NCI-H2196 treated with DMSO at 0.1 percent for 48 hours (cell line): ENCODE results near the gene GLIS1.

Experiments
- DNase-seq: peaks from one replicate; lab custom pipeline; 2025; ENCODE audit not compliant: unreplicated experiment; lab: John Stamatoyannopoulos, UW

The GLIS1 gene

GRCh38 chr1:53583021-53583867 is 155.7 kb downstream of the GLIS1 start:
- DNase-seq: no peak

GRCh38 chr1:53582211-53583020 is 156.5 kb downstream of the GLIS1 start:
- DNase-seq: no peak

- no peak for DNase-seq
Observed at GRCh38 chr1:53581476-53581875, 157.5 kb downstream of the GLIS1 start.

- DNase-seq: no peak
Observed at GRCh38 chr1:53580739-53581475, 158.1 kb downstream of the GLIS1 start.

GRCh38 chr1:53580009-53580400 is 159.0 kb downstream of the GLIS1 start:
- DNase-seq: no peak

GRCh38 chr1:53579221-53580008 is 159.5 kb downstream of the GLIS1 start:
- DNase-seq: no peak

GRCh38 chr1:53578358-53578757 is 160.6 kb downstream of the GLIS1 start:
- no peak for DNase-seq

GRCh38 chr1:53577761-53578100 is 161.2 kb downstream of the GLIS1 start:
- no peak for DNase-seq

GRCh38 chr1:53576866-53577760 is 161.9 kb downstream of the GLIS1 start:
- no peak for DNase-seq

GRCh38 chr1:53576381-53576801 is 162.6 kb downstream of the GLIS1 start:
- DNase-seq: no peak

- no peak for DNase-seq
Observed at GRCh38 chr1:53575955-53576320, 163.0 kb downstream of the GLIS1 start.

GRCh38 chr1:53575141-53575954 is 163.6 kb downstream of the GLIS1 start:
- DNase-seq: no peak

- DNase-seq: no peak
Observed at GRCh38 chr1:53574621-53575020, 164.3 kb downstream of the GLIS1 start.

GRCh38 chr1:53573931-53574330 is 165.0 kb downstream of the GLIS1 start:
- no peak for DNase-seq

GRCh38 chr1:53573522-53573921 is 165.4 kb downstream of the GLIS1 start:
- no peak for DNase-seq

GRCh38 chr1:53572815-53573173 is 166.2 kb downstream of the GLIS1 start:
- DNase-seq: no peak

- DNase-seq: no peak
Observed at GRCh38 chr1:53572065-53572814, 166.7 kb downstream of the GLIS1 start.

GRCh38 chr1:53568540-53568939 is 170.4 kb downstream of the GLIS1 start:
- DNase-seq: no peak
